Colonic mucosa (tissue), 4 donors: Measurements from ENCODE around the gene ATP5MC3. TPM values are rescaled to one million over a fixed set of nuclear protein-coding genes. Genes with fewer than 3 reads are reported as not detected.
A peak's percentile ranks its signal among the peaks of the same experiment; 100 is the strongest.

ENCODE experiments used
- DNase-seq: peaks from one replicate; pipeline ENCODE4 v3.0.0-alpha.2; 2020
- H3K27ac ChIP-seq: fragments of 200-600 bp; one replicate; pipeline ENCODE4 v1.8.0; 2021
- H3K27me3 ChIP-seq: fragments of 200-600 bp; one replicate; pipeline ENCODE4 v1.8.0; 2021
- H3K36me3 ChIP-seq: fragments of 200-600 bp; one replicate; pipeline ENCODE4 v1.8.0; 2021
- H3K4me1 ChIP-seq: fragments of 200-600 bp; one replicate; pipeline ENCODE4 v1.8.0; 2021; ENCODE audit warnings: mild to moderate bottlenecking
- H3K4me3 ChIP-seq: fragments of 200-600 bp; one replicate; pipeline ENCODE4 v1.8.0; 2021
- H3K9ac ChIP-seq, 2 donors: one replicate each; pipeline ENCODE4 v1.7.0; 2013; ENCODE audit warnings: control low read depth in 2 of 2, low read depth in 2 of 2, low read length in 2 of 2
- H3K9me3 ChIP-seq: fragments of 200-600 bp; one replicate; pipeline ENCODE4 v1.8.0; 2021
- CTCF ChIP-seq: fragments of 200-600 bp; IDR thresholded peaks from one replicate; pipeline ENCODE4 v1.8.0; 2022; ENCODE audit warnings: antibody characterized with exemption, mild to moderate bottlenecking
- intact Hi-C: fragments of 100-400 bp; cut with DNase I; formaldehyde crosslinking; loops from one replicate; pipeline ENCODE4 v1.14.1; 2022
- total RNA-seq, 2 donors: library from RNA; stranded (reverse); fragmentation: NEBNext Ultra II Directional in 1 of 2; extraction: Animal tissue kit (Norgen Biotek cat#: 25700) in 1 of 2; gene quantifications; one replicate each; pipeline ENCODE4 v1.2.1, GENCODE V29; 2021
- donor health status: healthy.
- donor health status: DM: no; HTN: no; CAD: no.
- donor health status: DM: no; HTN: no; CAD: no.

ATP5MC3 gene
- total RNA-seq, 2 donors from 2014 or later, result 610 to 690 TPM

DNA sequence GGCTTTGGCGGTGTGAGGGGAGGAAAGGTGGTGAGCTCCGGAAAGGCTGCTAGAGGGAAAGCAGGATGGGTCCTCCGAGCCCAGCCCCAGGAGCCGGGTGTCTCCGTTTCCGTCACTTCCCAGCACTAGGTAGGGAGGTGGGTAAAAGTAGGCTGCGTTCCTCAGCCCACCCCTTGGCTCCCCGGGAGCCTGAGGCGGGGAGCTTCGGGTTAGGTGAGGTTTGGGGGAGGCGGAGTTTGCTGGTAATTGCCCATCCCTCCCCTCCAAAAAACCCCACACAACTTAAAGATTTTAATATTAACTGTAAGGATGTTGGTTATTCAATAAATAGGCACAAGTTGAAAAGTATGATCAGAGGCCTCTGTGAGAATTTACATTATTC, 13.0 kb downstream of the ATP5MC3 start:
- H3K36me3 ChIP-seq, result no peaks in the 10 kb centered on the region
- H3K27ac ChIP-seq, result peak overlapping the region; percentile 81
- H3K9me3 ChIP-seq, result no peaks in the 10 kb centered on the region
- intact Hi-C loops, result no loop called here
- H3K27me3 ChIP-seq, result no peaks in the 10 kb centered on the region
- peak overlapping the region; percentile 58 to 63 for H3K9ac ChIP-seq
- TF ChIP-seq CTCF, result no peak
- no peaks in the 10 kb centered on the region for H3K4me1 ChIP-seq
- DNase-seq, result no peak
- peak overlapping the region; percentile 73 for H3K4me3 ChIP-seq

DNA sequence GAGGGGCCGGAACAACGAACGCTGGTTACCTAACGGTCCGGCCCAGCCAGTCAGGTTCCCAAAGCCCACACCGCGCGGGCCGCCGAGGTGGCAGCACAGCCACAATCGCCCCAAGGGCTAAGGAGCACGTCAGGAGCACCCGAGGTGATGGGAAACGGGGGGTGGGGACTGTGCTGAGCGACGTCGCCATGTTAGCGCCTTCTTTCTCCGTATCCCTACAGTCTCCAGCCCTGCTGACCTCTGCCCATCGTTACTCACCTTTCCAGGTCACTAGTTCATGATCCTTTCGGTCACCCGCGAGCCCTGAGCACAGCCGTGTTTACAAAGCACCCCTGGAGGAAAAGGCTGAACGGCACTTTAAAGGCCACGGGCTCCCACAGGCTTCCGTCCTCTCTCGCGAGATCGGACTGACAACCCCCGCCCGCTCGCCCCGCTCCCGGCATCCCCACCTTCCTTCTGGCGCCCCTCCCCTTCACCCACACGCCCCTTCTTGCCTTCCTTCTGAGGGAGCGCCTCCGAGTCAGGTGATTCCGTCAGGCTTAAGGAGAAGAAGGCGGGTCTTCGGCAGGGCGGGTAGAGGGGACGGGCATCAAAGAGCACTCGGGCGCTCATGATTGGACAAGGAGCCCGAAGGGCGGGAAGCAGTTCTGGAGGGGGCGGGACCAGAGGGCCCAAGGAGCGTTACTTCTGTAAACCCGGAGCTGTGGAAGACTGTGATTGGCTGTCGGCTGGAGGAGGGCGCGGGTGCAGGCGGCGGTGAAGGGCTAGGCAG, 13.5 kb downstream of the ATP5MC3 start, which contains the start of gene ATF2:
TSS of gene ATF2 (minus strand) at position 412 of the 772 bp plus-strand sequence. CDS start 31,760 bp downstream, outside the sequence.
- Histone ChIP-seq H3K4me1 (no peaks in the 10 kb centered on the region), H3K9me3 (no peaks in the 10 kb centered on the region), H3K36me3 (no peaks in the 10 kb centered on the region), H3K9ac (peak within 1 kb of the TSS; percentile 82 to 99), H3K27me3 (no peaks in the 10 kb centered on the region), H3K27ac (peak within 1 kb of the TSS; percentile 81), H3K4me3 (peak within 1 kb of the TSS; percentile 73)
- DNase-seq, result peak; percentile 99
- no peak for TF ChIP-seq CTCF
- intact Hi-C loops, result no loop called here

- Histone ChIP-seq H3K27ac (peak overlapping the region; percentile 81), H3K4me1 (no peaks in the 10 kb centered on the region), H3K36me3 (no peaks in the 10 kb centered on the region), H3K9me3 (no peaks in the 10 kb centered on the region), H3K9ac (peak overlapping the region; percentile 82 to 99), H3K27me3 (no peaks in the 10 kb centered on the region), H3K4me3 (peak overlapping the region; percentile 73)
- peak; percentile 61 for DNase-seq
- TF ChIP-seq CTCF, result no peak
- intact Hi-C loops, result no loop called here
Measured at GRCh38 chr2:175167076-175167791, 14.3 kb downstream of the ATP5MC3 start.

DNA sequence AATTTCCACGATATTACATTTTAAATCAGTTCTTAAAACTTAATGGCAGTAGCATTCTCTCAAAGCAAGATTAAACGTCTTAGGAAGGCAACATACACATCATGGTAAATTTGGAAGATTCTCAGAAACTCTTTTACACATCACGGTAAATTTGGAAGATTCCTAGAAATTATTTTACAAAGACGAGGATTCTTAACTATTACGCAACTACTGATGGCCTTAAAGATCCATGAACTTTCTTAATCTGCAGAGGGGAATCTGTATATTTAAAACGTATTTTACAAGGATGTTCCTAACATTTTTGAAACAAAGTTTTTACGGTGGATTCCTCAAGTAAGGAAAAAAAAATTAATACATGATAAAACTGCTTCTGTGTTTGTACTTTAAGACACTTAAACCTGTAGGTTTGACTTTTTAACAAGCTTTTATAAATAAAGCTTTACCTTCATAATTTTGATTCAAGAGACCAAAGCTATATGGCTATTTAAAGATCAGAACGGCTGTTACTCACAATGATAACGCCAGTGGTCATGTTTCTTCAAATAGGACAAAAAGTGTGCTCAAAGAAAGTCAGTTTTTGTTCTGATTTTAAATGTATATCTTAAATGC, 15.2 kb downstream of the ATP5MC3 start:
- DNase-seq, result no peak
- intact Hi-C loops, result no loop called here
- Histone ChIP-seq H3K4me3 (no peak overlapping the region), H3K4me1 (no peaks in the 10 kb centered on the region), H3K27ac (no peak overlapping the region), H3K9ac (no peak overlapping the region), H3K27me3 (no peaks in the 10 kb centered on the region), H3K9me3 (no peaks in the 10 kb centered on the region), H3K36me3 (no peaks in the 10 kb centered on the region)
- no peak for TF ChIP-seq CTCF

DNA sequence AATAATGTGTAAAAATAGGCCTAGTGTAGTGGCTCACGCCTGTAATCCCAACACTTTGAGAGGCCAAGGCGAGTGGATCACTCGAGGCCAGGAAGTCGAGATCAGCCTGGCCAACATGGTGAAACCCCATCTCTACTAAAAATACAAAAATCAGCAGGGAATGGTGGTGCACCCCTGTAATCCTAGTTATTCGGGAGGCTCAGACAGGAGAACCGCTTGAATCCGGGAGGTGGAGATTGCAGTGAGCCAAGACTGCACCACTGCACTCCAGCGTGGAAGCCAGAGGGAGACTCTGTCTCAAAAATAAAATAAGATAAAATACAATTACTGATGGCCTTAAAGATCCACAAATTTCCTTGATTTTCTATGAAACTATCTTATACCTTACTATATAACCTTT, 17.3 kb downstream of the ATP5MC3 start:
- Histone ChIP-seq H3K9me3 (no peaks in the 10 kb centered on the region), H3K36me3 (no peaks in the 10 kb centered on the region), H3K4me1 (no peaks in the 10 kb centered on the region), H3K27me3 (no peaks in the 10 kb centered on the region), H3K27ac (no peak overlapping the region), H3K9ac (no peak overlapping the region), H3K4me3 (no peak overlapping the region)
- DNase-seq, result no peak
- TF ChIP-seq CTCF, result no peak
- intact Hi-C loops, result no loop called here
